Skeletal muscle tissue (tissue), 4 donors: ENCODE data around the gene GRM1. TPM values are rescaled to one million over a fixed set of nuclear protein-coding genes. Genes with fewer than 3 reads are reported as not detected.

Source experiments
- H3K27ac ChIP-seq: one replicate; pipeline ENCODE4 v1.7.0; 2013; ENCODE audit warnings: mild to moderate bottlenecking, low read depth, low read length, inconsistent platforms
- H3K27me3 ChIP-seq, 3 donors: one replicate each; pipeline ENCODE4 v1.7.0; 2013; ENCODE audit warnings: low read length in 3 of 3; ENCODE audit not compliant: control insufficient read depth in 3 of 3, insufficient read depth in 3 of 3
- H3K36me3 ChIP-seq, 3 donors: one replicate each; pipeline ENCODE4 v1.7.0; 2013; ENCODE audit warnings: low read length in 3 of 3; ENCODE audit not compliant: control insufficient read depth in 3 of 3, insufficient read depth in 3 of 3
- H3K4me1 ChIP-seq, 3 donors: one replicate each; pipeline ENCODE4 v1.7.0; 2013; ENCODE audit warnings: low read length in 3 of 3, mild to moderate bottlenecking in 3 of 3; ENCODE audit not compliant: control insufficient read depth in 3 of 3, insufficient read depth in 3 of 3
- H3K4me3 ChIP-seq, 3 donors: one replicate each; pipeline ENCODE4 v1.7.0; 2013; ENCODE audit warnings: low read length in 3 of 3
- H3K9ac ChIP-seq, 3 donors: one replicate each; pipeline ENCODE4 v1.7.0; 2013; ENCODE audit warnings: low read length in 3 of 3, mild to moderate bottlenecking in 3 of 3, moderate library complexity in 2 of 3, low read depth in 1 of 3
- H3K9me3 ChIP-seq, 3 donors: one replicate each; pipeline ENCODE4 v1.7.0; 2013; ENCODE audit warnings: low read length in 3 of 3; ENCODE audit not compliant: control insufficient read depth in 3 of 3
- total RNA-seq: library from RNA; depleted of rRNA; stranded (reverse); fragments of >200 nt; gene quantifications from one replicate; pipeline ENCODE4 v1.2.3, GENCODE V29; 2014
- donor health status: Osteomylitis.

The GRM1 gene
- under 0.01 TPM for total RNA-seq

GRCh38 chr6:146028851-146029572 is at the start of gene GRM1:
GRM1 (plus strand) TSS chr6:146029062; CDS start chr6:146029518, 456 bp downstream.
- no peak within 1 kb of the TSS for H3K9ac ChIP-seq
- H3K9me3 ChIP-seq = no peaks in the 10 kb centered on the region
- H3K4me3 ChIP-seq = peak within 1 kb of the TSS in 1 of 3 donors; percentile 35
- no peaks in the 10 kb centered on the region for H3K36me3 ChIP-seq
- H3K27me3 ChIP-seq = peaks cover 25 to 43% (median 32%) of the 10 kb centered on the region in 3 donors
- no peak within 1 kb of the TSS for H3K27ac ChIP-seq
- no peaks in the 10 kb centered on the region for H3K4me1 ChIP-seq

- H3K9ac ChIP-seq = no peak overlapping the region
- H3K27ac ChIP-seq = no peak overlapping the region
- H3K4me3 ChIP-seq = no peak overlapping the region
- no peaks in the 10 kb centered on the region for H3K4me1 ChIP-seq
- no peaks in the 10 kb centered on the region for H3K27me3 ChIP-seq
- peaks cover 0 to 2% (median 0%) of the 10 kb centered on the region in 3 donors for H3K9me3 ChIP-seq
- no peaks in the 10 kb centered on the region for H3K36me3 ChIP-seq
Observed at GRCh38 chr6:146009338-146009737, 19.5 kb upstream of the GRM1 start.

- no peaks in the 10 kb centered on the region for H3K27me3 ChIP-seq
- peaks cover 0 to 2% (median 0%) of the 10 kb centered on the region in 3 donors for H3K9me3 ChIP-seq
- H3K27ac ChIP-seq = no peak overlapping the region
- no peak overlapping the region for H3K9ac ChIP-seq
- H3K4me1 ChIP-seq = no peaks in the 10 kb centered on the region
- H3K4me3 ChIP-seq = no peak overlapping the region
- H3K36me3 ChIP-seq = no peaks in the 10 kb centered on the region
Observed at GRCh38 chr6:146014233-146014632, 14.6 kb upstream of the GRM1 start.

GRCh38 chr6:146017672-146018071 is 11.2 kb upstream of the GRM1 start:
- H3K27ac ChIP-seq = no peak overlapping the region
- H3K9me3 ChIP-seq = no peaks in the 10 kb centered on the region
- no peak overlapping the region for H3K4me3 ChIP-seq
- H3K27me3 ChIP-seq = no peaks in the 10 kb centered on the region
- no peak overlapping the region for H3K9ac ChIP-seq
- H3K36me3 ChIP-seq = no peaks in the 10 kb centered on the region
- H3K4me1 ChIP-seq = no peaks in the 10 kb centered on the region

- Histone ChIP-seq H3K9me3 (no peaks in the 10 kb centered on the region), H3K9ac (no peak overlapping the region), H3K27me3 (peaks cover 25 to 37% (median 32%) of the 10 kb centered on the region in 3 donors), H3K36me3 (no peaks in the 10 kb centered on the region), H3K4me3 (no peak overlapping the region), H3K4me1 (no peaks in the 10 kb centered on the region), H3K27ac (no peak overlapping the region)
Observed at GRCh38 chr6:146026873-146027272, 2.0 kb upstream of the GRM1 start.

- H3K27me3 ChIP-seq = peaks cover 25 to 43% (median 32%) of the 10 kb centered on the region in 3 donors
- no peaks in the 10 kb centered on the region for H3K9me3 ChIP-seq
- no peak overlapping the region for H3K4me3 ChIP-seq
- H3K4me1 ChIP-seq = no peaks in the 10 kb centered on the region
- H3K36me3 ChIP-seq = no peaks in the 10 kb centered on the region
- no peak overlapping the region for H3K27ac ChIP-seq
- no peak overlapping the region for H3K9ac ChIP-seq
Observed at GRCh38 chr6:146027586-146028251, 1.1 kb upstream of the GRM1 start.

- Histone ChIP-seq H3K27me3 (peaks cover 25 to 43% (median 32%) of the 10 kb centered on the region in 3 donors), H3K9me3 (no peaks in the 10 kb centered on the region), H3K4me3 (peak overlapping the region in 1 of 3 donors; percentile 35)
Observed at GRCh38 chr6:146028252-146028795, 538 bp upstream of the GRM1 start.

GRCh38 chr6:146029573-146030184 is 817 bp downstream of the GRM1 start:
- Histone ChIP-seq H3K27me3 (peaks cover 25 to 43% (median 32%) of the 10 kb centered on the region in 3 donors), H3K4me1 (no peaks in the 10 kb centered on the region), H3K36me3 (no peaks in the 10 kb centered on the region), H3K4me3 (no peak overlapping the region), H3K9me3 (no peaks in the 10 kb centered on the region), H3K27ac (no peak overlapping the region), H3K9ac (no peak overlapping the region)

More at GRCh38 chr6:146028252-146028795, 538 bp upstream of the GRM1 start:
- H3K27ac ChIP-seq = no peak overlapping the region
- no peaks in the 10 kb centered on the region for H3K4me1 ChIP-seq
- no peaks in the 10 kb centered on the region for H3K36me3 ChIP-seq
- H3K9ac ChIP-seq = no peak overlapping the region

- no peaks in the 10 kb centered on the region for H3K4me1 ChIP-seq
- no peaks in the 10 kb centered on the region for H3K9me3 ChIP-seq
- H3K36me3 ChIP-seq = no peaks in the 10 kb centered on the region
- no peak overlapping the region for H3K9ac ChIP-seq
- H3K27ac ChIP-seq = no peak overlapping the region
- no peak overlapping the region for H3K4me3 ChIP-seq
- peaks cover 25 to 35% (median 27%) of the 10 kb centered on the region in 3 donors for H3K27me3 ChIP-seq
Observed at GRCh38 chr6:146032387-146032786, 3.5 kb downstream of the GRM1 start.
